HCT116 (cell line): Measurements from ENCODE around the gene LAMA4.

Experiments used
- CEBPB ChIP-seq: IDR thresholded peaks from 2 replicates; pipeline ENCODE4 v1.6.1; 2012; ENCODE audit warnings: low read depth
- CTCF ChIP-seq, 3 experiments: fragments of 200-600 bp in 1 of 3; sonication (generic) in 1 of 3; IDR thresholded peaks in 2 of 3; conservative IDR thresholded peaks in 1 of 3; 2 replicates each; pipeline ENCODE4 v1.5.1; 2012 to 2017; ENCODE audit warnings: low read depth in 2 of 3, low read length in 2 of 3, antibody characterized with exemption in 1 of 3, borderline replicate concordance in 1 of 3, control low read depth in 1 of 3, mild to moderate bottlenecking in 1 of 3, mixed read lengths in 1 of 3, mixed run types in 1 of 3, moderate library complexity in 1 of 3; ENCODE audit not compliant: insufficient read depth in 1 of 3
- EGR1 ChIP-seq: IDR thresholded peaks from 2 replicates; pipeline ENCODE4 v1.6.1; 2012; ENCODE audit warnings: low read depth
- EZH2 ChIP-seq: fragments of 200-600 bp; sonication (generic); IDR thresholded peaks from 2 replicates; pipeline ENCODE4 v1.6.1; 2017; ENCODE audit warnings: antibody characterized with exemption, mixed run types
- EZH2phosphoT487 ChIP-seq: fragments of 200-600 bp; IDR thresholded peaks from 2 replicates; pipeline ENCODE4 v1.6.1; 2018; ENCODE audit warnings: antibody characterized with exemption, borderline replicate concordance
- JUND ChIP-seq: IDR thresholded peaks from 2 replicates; pipeline ENCODE4 v1.6.1; 2012
- MAX ChIP-seq: IDR thresholded peaks from 2 replicates; pipeline ENCODE4 v1.6.1; 2012
- POLR2A ChIP-seq: IDR thresholded peaks from 2 replicates; pipeline ENCODE4 v1.7.0; 2011; ENCODE audit warnings: borderline replicate concordance; ENCODE audit not compliant: insufficient read depth, insufficient read length; ENCODE audit errors: extremely low read depth
- POLR2AphosphoS5 ChIP-seq: IDR thresholded peaks from 2 replicates; pipeline ENCODE4 v1.6.1; 2011; ENCODE audit warnings: mild to moderate bottlenecking, low read depth, low read length, moderate library complexity
- RAD21 ChIP-seq: IDR thresholded peaks from 2 replicates; pipeline ENCODE4 v1.6.1; 2012; ENCODE audit warnings: low read depth, mild to moderate bottlenecking
- REST ChIP-seq: IDR thresholded peaks from 2 replicates; pipeline ENCODE4 v1.6.1; 2012; ENCODE audit warnings: low read depth
- ZBTB33 ChIP-seq: IDR thresholded peaks from 2 replicates; pipeline ENCODE4 v1.6.1; 2011; ENCODE audit warnings: mild to moderate bottlenecking, low read length, moderate library complexity; ENCODE audit not compliant: insufficient replicate concordance; ENCODE audit errors: extremely low read depth
- ZFX ChIP-seq: fragments of 450-650 bp; IDR thresholded peaks from 2 replicates; pipeline ENCODE4 v1.6.1; 2017
- ZNF274 ChIP-seq: fragments of 200-500 bp; sonication (Bioruptor generic); IDR thresholded peaks from 2 replicates; pipeline ENCODE4 v1.6.1; 2014; ENCODE audit warnings: mild to moderate bottlenecking, low read depth, low read length, inconsistent platforms

GRCh38 chr6:112215488-112216284 is 38.7 kb downstream of the LAMA4 start:
- TF ChIP-seq POLR2A: no peak
- TF ChIP-seq CTCF (IDR thresholded peaks at IDR 0.05 in 2 of 3, conservative IDR thresholded peaks at IDR 0.05 in 1 of 3; ENCODE audit: borderline replicate concordance in 1 of 3, insufficient read depth in 1 of 3, low read depth in 2 of 3, low read length in 2 of 3): no peak
- TF ChIP-seq MAX: no peak
- TF ChIP-seq JUND: no peak
- no peak for TF ChIP-seq ZNF274
- no peak for TF ChIP-seq EZH2
- no peak for TF ChIP-seq ZFX
- no peak for TF ChIP-seq EGR1
- no peak for TF ChIP-seq POLR2AphosphoS5
- TF ChIP-seq EZH2phosphoT487: no peak
- TF ChIP-seq ZBTB33: no peak
- no peak for TF ChIP-seq RAD21
- no peak for TF ChIP-seq CEBPB
- TF ChIP-seq REST: no peak
